ENCODE data around the gene BCAS1. TPM values are rescaled to one million over a fixed set of nuclear protein-coding genes. Genes with fewer than 3 reads are reported as not detected.

BCAS1 gene
- total RNA-seq, 1 experiment from 2014 or later = 3.1 TPM

DNA sequence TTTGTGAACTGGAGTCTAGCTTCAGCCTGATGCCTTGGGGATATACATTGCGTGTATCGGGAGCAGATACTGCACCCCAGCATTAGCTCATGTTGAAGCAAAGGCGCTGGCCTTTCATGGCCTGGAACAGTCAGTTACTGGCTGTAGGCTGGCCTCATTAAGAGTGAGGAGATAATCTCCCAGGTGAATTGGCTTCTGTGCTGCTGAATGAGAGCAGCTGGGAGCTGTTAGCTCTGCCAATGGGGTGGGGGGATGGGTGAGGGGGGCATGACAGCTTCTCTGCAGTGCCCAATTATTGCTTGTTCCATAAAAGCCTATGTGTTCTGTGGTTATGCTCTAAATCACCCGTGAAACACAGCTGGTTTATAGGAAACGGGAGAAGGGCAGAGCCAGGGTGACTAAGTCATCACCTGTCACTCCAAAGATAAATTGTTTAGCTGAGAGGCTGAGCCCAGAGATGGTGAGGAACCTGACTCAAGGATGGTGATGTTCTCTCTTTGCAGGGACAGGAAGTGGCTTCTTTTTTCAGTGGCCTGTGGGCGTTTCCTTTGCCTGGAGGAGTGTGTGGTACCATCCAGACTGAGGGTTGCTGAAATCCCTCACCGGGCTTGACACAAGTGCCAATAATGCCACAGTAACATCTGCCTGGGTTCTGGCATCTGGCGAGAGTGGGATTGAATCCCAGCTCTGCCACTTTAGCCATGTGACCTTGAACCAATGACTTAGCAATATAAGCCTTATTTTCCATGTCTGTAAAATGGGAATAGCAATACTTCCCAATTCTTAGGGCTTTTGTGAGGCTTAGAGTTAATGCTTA lies 170.8 kb downstream of the BCAS1 start:
- H3K9me3 ChIP-seq (ENCODE audit: control insufficient read depth, insufficient read depth, low read depth, low read length) = no peaks in the 10 kb centered on the region
- no peaks in the 10 kb centered on the region for H3K36me3 ChIP-seq (ENCODE audit: control insufficient read depth, insufficient read depth, low read length)
- H3K4me1 ChIP-seq (ENCODE audit: control insufficient read depth, insufficient read depth, low read length) = peaks cover 61% of the 10 kb centered on the region
- POLR2A ChIA-PET = interaction anchor here (0.6 to 1.8 kb wide), 7 partner anchors 12 to 94 kb away, joined by 3 to 9 read pairs (median 3); no protein-coding TSS in a partner anchor
- H3K27ac ChIP-seq (ENCODE audit: low read length) = peak overlapping the region; percentile 100
- H3K27me3 ChIP-seq (ENCODE audit: control insufficient read depth, insufficient read depth, low read length) = no peaks in the 10 kb centered on the region
- DNase-seq (ENCODE audit: low read depth, low spot score) = peak; percentile 87
- CTCF ChIA-PET = interaction anchor here (1.4 kb wide), 1 partner anchor 16 kb away, joined by 6 read pairs; no protein-coding TSS in a partner anchor
- in situ Hi-C loops (cut with HindIII; ENCODE audit: low pct_unique_long_range_greater_than_20kb, low sequenced_read_pairs) = no loop called here
- BruUV-seq (replicated peaks) = no TSS peak
- peak; percentile 85 for ATAC-seq
- no peak overlapping the region for H3K4me3 ChIP-seq (ENCODE audit: low read depth in 2 of 2, low read length in 2 of 2)
- TF ChIP-seq, protein P1, sequence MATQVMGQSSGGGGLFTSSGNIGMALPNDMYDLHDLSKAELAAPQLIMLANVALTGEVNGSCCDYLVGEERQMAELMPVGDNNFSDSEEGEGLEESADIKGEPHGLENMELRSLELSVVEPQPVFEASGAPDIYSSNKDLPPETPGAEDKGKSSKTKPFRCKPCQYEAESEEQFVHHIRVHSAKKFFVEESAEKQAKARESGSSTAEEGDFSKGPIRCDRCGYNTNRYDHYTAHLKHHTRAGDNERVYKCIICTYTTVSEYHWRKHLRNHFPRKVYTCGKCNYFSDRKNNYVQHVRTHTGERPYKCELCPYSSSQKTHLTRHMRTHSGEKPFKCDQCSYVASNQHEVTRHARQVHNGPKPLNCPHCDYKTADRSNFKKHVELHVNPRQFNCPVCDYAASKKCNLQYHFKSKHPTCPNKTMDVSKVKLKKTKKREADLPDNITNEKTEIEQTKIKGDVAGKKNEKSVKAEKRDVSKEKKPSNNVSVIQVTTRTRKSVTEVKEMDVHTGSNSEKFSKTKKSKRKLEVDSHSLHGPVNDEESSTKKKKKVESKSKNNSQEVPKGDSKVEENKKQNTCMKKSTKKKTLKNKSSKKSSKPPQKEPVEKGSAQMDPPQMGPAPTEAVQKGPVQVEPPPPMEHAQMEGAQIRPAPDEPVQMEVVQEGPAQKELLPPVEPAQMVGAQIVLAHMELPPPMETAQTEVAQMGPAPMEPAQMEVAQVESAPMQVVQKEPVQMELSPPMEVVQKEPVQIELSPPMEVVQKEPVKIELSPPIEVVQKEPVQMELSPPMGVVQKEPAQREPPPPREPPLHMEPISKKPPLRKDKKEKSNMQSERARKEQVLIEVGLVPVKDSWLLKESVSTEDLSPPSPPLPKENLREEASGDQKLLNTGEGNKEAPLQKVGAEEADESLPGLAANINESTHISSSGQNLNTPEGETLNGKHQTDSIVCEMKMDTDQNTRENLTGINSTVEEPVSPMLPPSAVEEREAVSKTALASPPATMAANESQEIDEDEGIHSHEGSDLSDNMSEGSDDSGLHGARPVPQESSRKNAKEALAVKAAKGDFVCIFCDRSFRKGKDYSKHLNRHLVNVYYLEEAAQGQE (IDR thresholded peaks at IDR 0.05; ENCODE audit: insufficient read depth in 1 of 2, low read depth in 2 of 2, low read length in 1 of 2) = no peak
- peak; percentile 65; the same call in 1 of the 2 replicates for TF ChIP-seq SIN3A (IDR thresholded peaks at IDR 0.05; ENCODE audit: borderline replicate concordance, insufficient read depth, low read depth, low read length)
- peak; percentile 94 for TF ChIP-seq POLR2AphosphoS5 (IDR thresholded peaks at IDR 0.05; ENCODE audit: low read depth, low read length)
- peak; percentile 91 for TF ChIP-seq TCF7L2 (IDR thresholded peaks at IDR 0.05; ENCODE audit: low read depth, low read length)
- TF ChIP-seq CTCF (IDR thresholded peaks at IDR 0.05) = no peak
- intact Hi-C loops (cut with micrococcal nuclease; ENCODE audit: unreplicated experiment) = no loop called here

- ChIA-PET CTCF (interaction anchor here (1.6 kb wide), 1 partner anchor 13 kb away, joined by 3 read pairs; no protein-coding TSS in a partner anchor), POLR2A (interaction anchor here (0.7 to 1.8 kb wide), 6 partner anchors 9 to 289 kb away, joined by 3 to 10 read pairs (median 6); no protein-coding TSS in a partner anchor)
- H3K9me3 ChIP-seq (ENCODE audit: control insufficient read depth, insufficient read depth, low read depth, low read length) = no peaks in the 10 kb centered on the region
- DNase-seq (ENCODE audit: low read depth, low spot score) = no peak
- BruUV-seq (replicated peaks) = TSS peak; percentile 68
- in situ Hi-C loops (cut with HindIII; ENCODE audit: low pct_unique_long_range_greater_than_20kb, low sequenced_read_pairs) (no loop called here), intact Hi-C loops (cut with micrococcal nuclease; ENCODE audit: unreplicated experiment) (no loop called here)
- ATAC-seq = no peak; the same call in 1 of the 2 replicates
- no peaks in the 10 kb centered on the region for H3K27me3 ChIP-seq (ENCODE audit: control insufficient read depth, insufficient read depth, low read length)
- H3K27ac ChIP-seq (ENCODE audit: low read length) = peak overlapping the region; percentile 100
- peak overlapping the region; percentile 38 for H3K4me3 ChIP-seq (ENCODE audit: low read depth in 2 of 2, low read length in 2 of 2)
- TF ChIP-seq SIN3A (IDR thresholded peaks at IDR 0.05; ENCODE audit: borderline replicate concordance, insufficient read depth, low read depth, low read length) (no peak), POLR2AphosphoS5 (IDR thresholded peaks at IDR 0.05; ENCODE audit: low read depth, low read length) (peak; percentile 14), CTCF (IDR thresholded peaks at IDR 0.05) (no peak), TCF7L2 (IDR thresholded peaks at IDR 0.05; ENCODE audit: low read depth, low read length) (no peak)
- TF ChIP-seq, protein P1 (IDR thresholded peaks at IDR 0.05; ENCODE audit: insufficient read depth in 1 of 2, low read depth in 2 of 2, low read length in 1 of 2) = no peak
- H3K4me1 ChIP-seq (ENCODE audit: control insufficient read depth, insufficient read depth, low read length) = peaks cover 61% of the 10 kb centered on the region
- H3K36me3 ChIP-seq (ENCODE audit: control insufficient read depth, insufficient read depth, low read length) = no peaks in the 10 kb centered on the region
Measured at GRCh38 chr20:53898556-53898931, 171.8 kb downstream of the BCAS1 start.

Data from Panc1 (cell line).